Esophagus squamous epithelium (tissue), 4 donors: ENCODE measurements around the gene BICRA.

Experiments
- POLR2A ChIP-seq, 4 donors: fragments of 450-650 bp; IDR thresholded peaks; one replicate each; pipeline ENCODE4 v1.6.1; 2017; ENCODE audit warnings: antibody characterized with exemption in 4 of 4, mild to moderate bottlenecking in 4 of 4, moderate library complexity in 3 of 4
- TF ChIP-seq, protein P1 (sequence below), 6 experiments: fragments of 450-650 bp in 4 of 6; fragments of 200-600 bp in 2 of 6; sonication (generic) in 2 of 6; IDR thresholded peaks; one replicate each; pipeline ENCODE4 v1.5.1; 2016 to 2019; ENCODE audit warnings: antibody characterized with exemption in 6 of 6, mild to moderate bottlenecking in 4 of 6, moderate library complexity in 4 of 6

DNA sequence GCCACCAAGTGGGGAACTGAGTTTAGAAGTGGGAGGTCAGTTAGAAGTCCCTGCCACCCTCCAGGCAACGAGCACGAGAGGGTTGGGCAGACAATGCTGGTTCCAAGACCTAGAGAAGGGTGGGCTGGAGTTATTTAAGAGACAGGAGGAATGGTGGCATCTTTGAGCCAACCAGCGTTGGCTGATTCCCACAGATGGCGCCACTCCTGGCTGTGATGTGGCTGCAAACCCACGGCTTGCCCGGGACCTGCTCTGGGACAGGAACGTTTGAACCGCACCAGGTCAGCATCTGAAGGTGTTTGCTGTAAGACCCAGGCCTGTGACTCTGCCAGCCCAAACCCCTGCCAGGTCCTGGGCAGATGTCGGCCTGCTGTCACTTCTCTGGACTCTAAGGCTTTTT is 42.8 kb downstream of the BICRA start:
- TF ChIP-seq, protein P1, sequence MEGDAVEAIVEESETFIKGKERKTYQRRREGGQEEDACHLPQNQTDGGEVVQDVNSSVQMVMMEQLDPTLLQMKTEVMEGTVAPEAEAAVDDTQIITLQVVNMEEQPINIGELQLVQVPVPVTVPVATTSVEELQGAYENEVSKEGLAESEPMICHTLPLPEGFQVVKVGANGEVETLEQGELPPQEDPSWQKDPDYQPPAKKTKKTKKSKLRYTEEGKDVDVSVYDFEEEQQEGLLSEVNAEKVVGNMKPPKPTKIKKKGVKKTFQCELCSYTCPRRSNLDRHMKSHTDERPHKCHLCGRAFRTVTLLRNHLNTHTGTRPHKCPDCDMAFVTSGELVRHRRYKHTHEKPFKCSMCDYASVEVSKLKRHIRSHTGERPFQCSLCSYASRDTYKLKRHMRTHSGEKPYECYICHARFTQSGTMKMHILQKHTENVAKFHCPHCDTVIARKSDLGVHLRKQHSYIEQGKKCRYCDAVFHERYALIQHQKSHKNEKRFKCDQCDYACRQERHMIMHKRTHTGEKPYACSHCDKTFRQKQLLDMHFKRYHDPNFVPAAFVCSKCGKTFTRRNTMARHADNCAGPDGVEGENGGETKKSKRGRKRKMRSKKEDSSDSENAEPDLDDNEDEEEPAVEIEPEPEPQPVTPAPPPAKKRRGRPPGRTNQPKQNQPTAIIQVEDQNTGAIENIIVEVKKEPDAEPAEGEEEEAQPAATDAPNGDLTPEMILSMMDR (IDR thresholded peaks at IDR 0.05), result no peak
- no peak for TF ChIP-seq POLR2A (IDR thresholded peaks at IDR 0.05)
